IPS-18c (cell line): Measurements from ENCODE around the gene C16orf74.

Experiments used
- H3K4me3 ChIP-seq: 2 replicates; pipeline ENCODE4 v1.7.0; 2013; ENCODE audit warnings: low read depth, mild to moderate bottlenecking, low read length, moderate library complexity; ENCODE audit not compliant: insufficient read depth
- H3K9me3 ChIP-seq: one replicate; pipeline ENCODE4 v1.6.1; 2013; ENCODE audit warnings: mild to moderate bottlenecking, low read length, moderate library complexity; ENCODE audit not compliant: control insufficient read depth, insufficient read depth

The C16orf74 gene

GRCh38 chr16:85677383-85677967 is 73.4 kb downstream of the C16orf74 start:
- H3K9me3 ChIP-seq = no peaks in the 10 kb centered on the region
- no peak overlapping the region for H3K4me3 ChIP-seq

GRCh38 chr16:85676466-85676865 is 74.4 kb downstream of the C16orf74 start:
- no peaks in the 10 kb centered on the region for H3K9me3 ChIP-seq
- no peak overlapping the region for H3K4me3 ChIP-seq

- H3K9me3 ChIP-seq = no peaks in the 10 kb centered on the region
- no peak overlapping the region for H3K4me3 ChIP-seq
Measured at GRCh38 chr16:85675251-85675874, 75.5 kb downstream of the C16orf74 start.

- H3K4me3 ChIP-seq = no peak overlapping the region
- no peaks in the 10 kb centered on the region for H3K9me3 ChIP-seq
Measured at GRCh38 chr16:85674828-85675227, 76.1 kb downstream of the C16orf74 start.

- H3K4me3 ChIP-seq = no peak overlapping the region
- no peaks in the 10 kb centered on the region for H3K9me3 ChIP-seq
Measured at GRCh38 chr16:85674418-85674755, 76.5 kb downstream of the C16orf74 start.

GRCh38 chr16:85673529-85674417 is 77.1 kb downstream of the C16orf74 start:
- H3K4me3 ChIP-seq = no peak overlapping the region
- H3K9me3 ChIP-seq = no peaks in the 10 kb centered on the region

- Histone ChIP-seq H3K9me3 (no peaks in the 10 kb centered on the region), H3K4me3 (no peak overlapping the region)
Measured at GRCh38 chr16:85670840-85671239, 80.1 kb downstream of the C16orf74 start.

GRCh38 chr16:85668676-85669424 is 82.0 kb downstream of the C16orf74 start:
- no peak overlapping the region for H3K4me3 ChIP-seq
- no peaks in the 10 kb centered on the region for H3K9me3 ChIP-seq

GRCh38 chr16:85667841-85668413 is 83.0 kb downstream of the C16orf74 start:
- no peak overlapping the region for H3K4me3 ChIP-seq
- no peaks in the 10 kb centered on the region for H3K9me3 ChIP-seq

- Histone ChIP-seq H3K4me3 (no peak overlapping the region), H3K9me3 (no peaks in the 10 kb centered on the region)
Measured at GRCh38 chr16:85667261-85667660, 83.6 kb downstream of the C16orf74 start.

GRCh38 chr16:85665929-85666328 is 85.0 kb downstream of the C16orf74 start:
- H3K9me3 ChIP-seq = no peaks in the 10 kb centered on the region
- no peak overlapping the region for H3K4me3 ChIP-seq

GRCh38 chr16:85665373-85665740 is 85.5 kb downstream of the C16orf74 start:
- no peaks in the 10 kb centered on the region for H3K9me3 ChIP-seq
- no peak overlapping the region for H3K4me3 ChIP-seq

- H3K4me3 ChIP-seq = no peak overlapping the region
Measured at GRCh38 chr16:85664580-85665372, 86.1 kb downstream of the C16orf74 start.

GRCh38 chr16:85663891-85664321 is 87.0 kb downstream of the C16orf74 start:
- Histone ChIP-seq H3K9me3 (no peaks in the 10 kb centered on the region), H3K4me3 (no peak overlapping the region)

More at GRCh38 chr16:85664580-85665372, 86.1 kb downstream of the C16orf74 start:
- no peaks in the 10 kb centered on the region for H3K9me3 ChIP-seq

- Histone ChIP-seq H3K4me3 (no peak overlapping the region), H3K9me3 (no peaks in the 10 kb centered on the region)
Measured at GRCh38 chr16:85662976-85663830, 87.7 kb downstream of the C16orf74 start.

GRCh38 chr16:85662482-85662812 is 88.4 kb downstream of the C16orf74 start:
- Histone ChIP-seq H3K4me3 (no peak overlapping the region), H3K9me3 (no peaks in the 10 kb centered on the region)
